DOHH2 (cell line): ENCODE data around the gene SNRPB2.

Source experiments
- EZH2phosphoT487 ChIP-seq: fragments of 200-600 bp; sonication (generic); IDR thresholded peaks from 2 replicates; pipeline ENCODE4 v1.6.1; 2017; ENCODE audit warnings: borderline replicate concordance, mild to moderate bottlenecking, antibody characterized with exemption, low read length, moderate library complexity, mixed read lengths
- TF ChIP-seq, protein P1 (sequence below): fragments of 200-600 bp; sonication (generic); IDR thresholded peaks from one replicate; pipeline ENCODE4 v1.5.1; 2014; ENCODE audit warnings: antibody characterized with exemption, mild to moderate bottlenecking, low read depth, low read length; ENCODE audit not compliant: poor library complexity, severe bottlenecking

DNA sequence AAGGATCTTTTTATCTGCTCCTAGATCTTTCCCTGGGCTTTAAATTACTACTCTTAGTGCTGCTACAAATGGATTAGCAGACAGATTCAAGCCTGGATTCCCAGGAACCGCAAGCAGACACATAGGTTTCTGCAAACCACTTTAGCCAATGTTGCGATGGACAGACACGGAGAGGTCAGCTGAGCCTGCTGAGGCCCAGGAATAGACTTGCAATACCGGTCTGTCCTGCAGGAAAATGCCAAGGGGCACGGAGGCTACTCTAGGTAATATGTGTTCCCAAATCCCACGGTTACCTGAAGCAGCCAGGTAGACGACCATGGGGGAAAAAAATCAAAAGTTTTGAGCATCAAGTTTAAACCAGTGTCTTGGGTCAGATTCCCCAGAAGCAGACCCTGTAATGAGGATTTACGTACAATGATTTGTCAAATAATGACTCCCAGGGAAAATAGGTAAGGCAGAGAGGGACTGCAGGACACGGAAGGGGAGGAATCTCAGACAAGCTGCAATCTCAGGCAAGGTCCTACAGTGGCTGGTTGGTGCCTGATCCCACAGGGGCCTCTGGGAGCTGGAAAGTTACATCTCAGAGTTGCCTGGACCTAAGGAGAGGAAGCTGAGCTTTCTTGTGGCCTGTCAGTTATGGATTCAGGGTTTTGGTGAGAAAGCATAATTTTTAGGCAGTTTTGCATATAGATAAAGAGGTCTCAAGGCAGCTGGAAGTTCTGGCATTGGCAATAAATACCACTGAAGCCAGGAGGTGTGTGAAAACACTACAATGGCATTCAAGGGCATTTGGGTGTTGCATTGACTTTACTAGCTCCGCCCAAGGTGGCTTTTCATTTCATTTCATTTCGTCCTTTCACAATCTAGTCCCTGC lies 30.8 kb downstream of the SNRPB2 start:
- TF ChIP-seq, protein P1, sequence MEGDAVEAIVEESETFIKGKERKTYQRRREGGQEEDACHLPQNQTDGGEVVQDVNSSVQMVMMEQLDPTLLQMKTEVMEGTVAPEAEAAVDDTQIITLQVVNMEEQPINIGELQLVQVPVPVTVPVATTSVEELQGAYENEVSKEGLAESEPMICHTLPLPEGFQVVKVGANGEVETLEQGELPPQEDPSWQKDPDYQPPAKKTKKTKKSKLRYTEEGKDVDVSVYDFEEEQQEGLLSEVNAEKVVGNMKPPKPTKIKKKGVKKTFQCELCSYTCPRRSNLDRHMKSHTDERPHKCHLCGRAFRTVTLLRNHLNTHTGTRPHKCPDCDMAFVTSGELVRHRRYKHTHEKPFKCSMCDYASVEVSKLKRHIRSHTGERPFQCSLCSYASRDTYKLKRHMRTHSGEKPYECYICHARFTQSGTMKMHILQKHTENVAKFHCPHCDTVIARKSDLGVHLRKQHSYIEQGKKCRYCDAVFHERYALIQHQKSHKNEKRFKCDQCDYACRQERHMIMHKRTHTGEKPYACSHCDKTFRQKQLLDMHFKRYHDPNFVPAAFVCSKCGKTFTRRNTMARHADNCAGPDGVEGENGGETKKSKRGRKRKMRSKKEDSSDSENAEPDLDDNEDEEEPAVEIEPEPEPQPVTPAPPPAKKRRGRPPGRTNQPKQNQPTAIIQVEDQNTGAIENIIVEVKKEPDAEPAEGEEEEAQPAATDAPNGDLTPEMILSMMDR, result no peak
- no peak for TF ChIP-seq EZH2phosphoT487
